IPS-15b (cell line): ENCODE data around the gene MT1E.

ENCODE experiments used
- H3K27me3 ChIP-seq: one replicate; pipeline ENCODE4 v1.6.1; 2013; ENCODE audit warnings: low read length; ENCODE audit not compliant: control insufficient read depth, insufficient read depth
- H3K36me3 ChIP-seq: one replicate; pipeline ENCODE4 v1.6.1; 2013; ENCODE audit warnings: low read length; ENCODE audit not compliant: control insufficient read depth, insufficient read depth
- H3K4me1 ChIP-seq: one replicate; pipeline ENCODE4 v1.6.1; 2013; ENCODE audit warnings: mild to moderate bottlenecking, low read length; ENCODE audit not compliant: control insufficient read depth, insufficient read depth
- H3K4me3 ChIP-seq: one replicate; pipeline ENCODE4 v1.5.1; 2013; ENCODE audit warnings: low read depth, low read length
- H3K9ac ChIP-seq: one replicate; pipeline ENCODE4 v1.6.1; 2013; ENCODE audit warnings: low read depth, mild to moderate bottlenecking, low read length
- H3K9me3 ChIP-seq: one replicate; pipeline ENCODE4 v1.6.1; 2013; ENCODE audit warnings: mild to moderate bottlenecking, low read length; ENCODE audit not compliant: control insufficient read depth, insufficient read depth

The MT1E gene

DNA sequence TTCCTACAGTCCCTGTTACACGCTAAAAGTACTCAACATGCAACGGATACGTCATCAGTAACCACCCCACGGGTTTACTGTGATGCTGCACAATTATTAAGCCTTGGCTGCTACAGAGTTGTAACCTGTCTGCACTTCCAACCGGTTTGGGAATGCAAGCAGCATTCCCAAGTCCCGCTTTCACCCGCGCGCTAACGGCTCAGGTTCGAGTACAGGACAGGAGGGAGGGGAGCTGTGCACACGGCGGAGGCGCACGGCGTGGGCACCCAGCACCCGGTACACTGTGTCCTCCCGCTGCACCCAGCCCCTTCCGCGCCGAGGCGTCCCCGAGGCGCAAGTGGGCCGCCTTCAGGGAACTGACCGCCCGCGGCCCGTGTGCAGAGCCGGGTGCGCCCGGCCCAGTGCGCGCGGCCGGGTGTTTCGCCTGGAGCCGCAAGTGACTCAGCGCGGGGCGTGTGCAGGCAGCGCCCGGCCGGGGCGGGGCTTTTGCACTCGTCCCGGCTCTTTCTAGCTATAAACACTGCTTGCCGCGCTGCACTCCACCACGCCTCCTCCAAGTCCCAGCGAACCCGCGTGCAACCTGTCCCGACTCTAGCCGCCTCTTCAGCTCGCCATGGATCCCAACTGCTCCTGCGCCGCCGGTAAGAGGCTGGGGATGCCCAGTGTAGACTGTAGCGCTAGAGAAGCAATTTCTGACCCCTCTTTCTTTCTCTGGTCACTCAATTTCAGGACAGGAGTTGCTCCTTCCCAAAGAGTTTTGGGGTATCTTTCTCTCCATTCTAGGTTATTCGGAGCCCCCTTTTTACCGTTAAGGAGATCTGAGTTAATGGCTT, 17.3 kb upstream of the MT1E start, which contains the start of gene MT2A:
Gene MT2A (plus strand): TSS at position 542 of the 833 bp plus-strand sequence. CDS start 72 bp downstream, at position 614.
- Histone ChIP-seq H3K27me3 (peaks cover 80% of the 10 kb centered on the region), H3K4me3 (peak within 1 kb of the TSS; percentile 71), H3K9me3 (no peaks in the 10 kb centered on the region), H3K4me1 (peaks cover 9% of the 10 kb centered on the region), H3K36me3 (no peaks in the 10 kb centered on the region), H3K9ac (no peak within 1 kb of the TSS)

DNA sequence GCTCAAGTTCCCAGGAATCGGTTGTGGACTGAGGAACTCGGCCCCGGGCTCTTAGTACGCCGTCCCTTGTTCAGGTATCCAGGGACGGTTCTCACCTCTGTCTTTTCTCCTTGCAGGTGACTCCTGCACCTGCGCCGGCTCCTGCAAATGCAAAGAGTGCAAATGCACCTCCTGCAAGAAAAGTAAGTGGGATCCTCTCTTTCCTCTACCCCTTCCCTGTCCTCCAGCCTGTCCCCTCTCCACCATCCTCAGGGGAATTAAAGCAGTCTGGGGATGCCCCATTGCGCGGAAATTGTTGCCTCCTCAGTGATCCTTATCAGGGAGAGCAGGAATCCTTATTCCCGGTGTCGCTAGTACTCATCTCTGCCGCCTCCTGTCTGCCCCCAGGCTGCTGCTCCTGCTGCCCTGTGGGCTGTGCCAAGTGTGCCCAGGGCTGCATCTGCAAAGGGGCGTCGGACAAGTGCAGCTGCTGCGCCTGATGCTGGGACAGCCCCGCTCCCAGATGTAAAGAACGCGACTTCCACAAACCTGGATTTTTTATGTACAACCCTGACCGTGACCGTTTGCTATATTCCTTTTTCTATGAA, 16.6 kb upstream of the MT1E start:
- H3K27me3 ChIP-seq, result peaks cover 84% of the 10 kb centered on the region
- H3K4me1 ChIP-seq, result peaks cover 9% of the 10 kb centered on the region
- no peak overlapping the region for H3K9ac ChIP-seq

DNA sequence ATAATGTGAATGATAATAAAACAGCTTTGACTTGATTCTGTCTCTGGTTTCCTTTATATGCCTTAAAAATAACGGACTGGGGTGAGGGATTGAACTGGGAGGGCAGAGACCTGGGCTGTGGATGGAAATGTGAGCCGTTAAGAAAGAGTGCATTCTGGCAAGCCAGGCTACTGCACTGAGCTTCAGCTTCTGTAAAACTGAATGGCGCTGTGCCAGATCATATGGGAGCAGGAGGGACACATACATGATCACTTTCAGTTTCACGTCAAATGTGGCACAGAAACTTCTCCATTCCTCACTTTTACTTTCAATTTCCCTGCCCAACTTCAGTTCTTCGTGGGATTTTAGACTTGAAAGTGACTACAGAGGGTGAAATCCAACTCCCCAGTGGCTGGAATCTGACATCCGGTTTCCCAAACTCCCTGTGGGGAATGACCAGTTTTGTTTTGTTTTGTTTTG, 16.1 kb upstream of the MT1E start:
- no peaks in the 10 kb centered on the region for H3K36me3 ChIP-seq
- no peak overlapping the region for H3K9ac ChIP-seq
- H3K4me3 ChIP-seq, result peak overlapping the region; percentile 71
- peaks cover 9% of the 10 kb centered on the region for H3K4me1 ChIP-seq
- H3K27me3 ChIP-seq, result peaks cover 88% of the 10 kb centered on the region
- H3K9me3 ChIP-seq, result no peaks in the 10 kb centered on the region

More for the DNA sequence above, 16.6 kb upstream of the MT1E start:
- no peaks in the 10 kb centered on the region for H3K36me3 ChIP-seq
- no peaks in the 10 kb centered on the region for H3K9me3 ChIP-seq
- H3K4me3 ChIP-seq, result peak overlapping the region; percentile 71

DNA sequence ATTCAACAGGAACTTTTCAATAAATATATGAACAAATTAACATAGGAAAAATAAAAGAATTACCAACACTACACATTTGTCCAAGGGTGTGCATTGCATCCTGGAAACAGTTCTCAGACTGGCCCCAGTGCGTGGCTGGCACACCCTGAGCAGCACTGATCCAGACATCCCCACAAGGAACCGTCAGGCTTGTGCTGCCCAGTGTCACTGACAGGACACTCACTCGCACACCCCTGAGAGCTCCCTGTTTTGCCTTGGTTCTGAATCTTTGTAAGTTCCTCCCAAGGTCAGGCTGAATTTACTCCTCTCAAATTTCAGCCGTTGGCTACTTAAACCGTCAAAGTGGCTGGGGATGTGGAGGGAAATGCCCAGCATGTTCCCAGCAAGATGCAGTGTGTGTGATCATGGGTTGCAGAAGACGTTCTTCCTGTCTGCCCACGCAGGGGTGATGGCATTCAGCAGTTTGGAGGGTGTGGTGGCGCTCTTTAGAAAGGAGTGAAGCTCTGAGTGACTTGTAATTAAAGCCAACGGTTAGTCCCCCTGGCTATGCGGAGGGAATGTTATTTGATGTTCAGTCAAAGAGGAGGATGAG, 15.5 kb upstream of the MT1E start:
- H3K4me3 ChIP-seq, result no peak overlapping the region
- no peaks in the 10 kb centered on the region for H3K9me3 ChIP-seq
- peaks cover 89% of the 10 kb centered on the region for H3K27me3 ChIP-seq
- H3K9ac ChIP-seq, result no peak overlapping the region
- peaks cover 9% of the 10 kb centered on the region for H3K4me1 ChIP-seq
- H3K36me3 ChIP-seq, result no peaks in the 10 kb centered on the region

DNA sequence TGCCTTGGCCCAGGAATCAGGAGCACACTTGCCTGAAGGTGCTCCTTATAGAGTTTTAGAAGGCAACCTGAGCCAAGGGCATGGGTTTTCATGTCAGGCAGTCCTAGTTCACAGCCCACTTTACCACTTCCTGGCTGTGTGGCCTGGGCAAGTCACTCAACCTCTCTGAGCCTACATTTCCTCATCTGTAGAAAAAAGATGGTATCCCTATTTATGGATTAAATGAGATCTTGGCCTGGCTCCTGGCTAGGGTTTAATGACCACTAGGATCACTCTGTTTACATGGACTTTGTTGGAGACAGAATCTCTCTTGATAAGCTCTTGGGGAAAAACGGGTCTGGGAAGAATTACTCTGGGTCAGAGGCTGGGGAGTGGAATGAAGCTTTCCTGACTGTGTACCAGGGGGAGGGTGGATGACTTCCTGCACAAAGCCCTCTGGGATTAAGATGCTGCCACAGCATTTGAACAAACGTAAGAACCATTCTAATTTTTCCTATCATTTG, 14.9 kb upstream of the MT1E start:
- H3K36me3 ChIP-seq, result no peaks in the 10 kb centered on the region
- no peak overlapping the region for H3K4me3 ChIP-seq
- peaks cover 9% of the 10 kb centered on the region for H3K4me1 ChIP-seq
- peaks cover 89% of the 10 kb centered on the region for H3K27me3 ChIP-seq
- no peak overlapping the region for H3K9ac ChIP-seq
- no peaks in the 10 kb centered on the region for H3K9me3 ChIP-seq

DNA sequence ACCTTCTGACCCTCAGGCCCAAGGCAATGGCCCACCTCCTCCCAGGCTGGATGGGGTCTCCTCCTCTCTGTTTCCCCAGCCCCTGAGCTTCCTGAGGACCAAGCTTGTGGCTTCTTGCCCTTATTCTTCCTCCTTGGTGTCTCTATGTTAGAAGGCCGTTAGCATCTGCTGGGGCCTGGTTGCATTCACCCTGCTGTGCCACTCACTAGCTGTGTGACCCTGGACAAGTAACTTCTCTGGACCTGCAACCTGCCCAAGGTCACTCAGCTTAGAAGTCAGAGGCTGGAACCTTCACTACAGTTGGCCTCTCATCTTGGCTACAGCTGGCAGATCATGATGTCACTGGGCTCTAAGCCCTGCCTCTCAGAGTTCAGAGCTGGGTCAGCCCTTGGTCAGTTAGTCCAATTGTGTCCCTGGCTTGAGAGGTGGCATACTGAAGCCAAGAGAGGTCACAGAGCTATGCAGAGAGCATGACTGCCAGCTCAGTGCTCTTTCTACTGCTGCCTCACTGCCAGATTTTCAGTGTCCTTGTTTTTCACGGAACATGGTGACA, 14.2 kb upstream of the MT1E start:
- peaks cover 87% of the 10 kb centered on the region for H3K27me3 ChIP-seq
- H3K9ac ChIP-seq, result no peak overlapping the region
- no peaks in the 10 kb centered on the region for H3K9me3 ChIP-seq
- peaks cover 9% of the 10 kb centered on the region for H3K4me1 ChIP-seq
- H3K36me3 ChIP-seq, result no peaks in the 10 kb centered on the region
- H3K4me3 ChIP-seq, result no peak overlapping the region

DNA sequence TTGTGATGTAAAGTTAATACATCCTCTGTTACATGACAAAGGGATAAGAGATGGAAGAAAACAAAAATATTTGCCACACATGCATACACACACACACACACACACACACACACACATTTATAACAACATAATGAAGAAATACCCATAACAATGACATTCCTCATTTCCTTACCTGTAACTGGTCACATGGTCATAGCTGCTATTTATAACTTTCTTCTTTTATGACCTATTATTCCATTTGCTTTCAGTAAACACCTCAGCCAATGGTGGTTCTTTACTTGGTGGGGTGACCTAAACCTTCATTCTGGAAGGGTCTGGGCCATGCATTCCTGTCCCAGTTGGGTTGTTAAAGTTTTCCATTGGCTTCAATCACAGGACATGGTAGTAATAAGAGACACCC, 11.9 kb upstream of the MT1E start:
- Histone ChIP-seq H3K27me3 (peaks cover 88% of the 10 kb centered on the region), H3K4me1 (peaks cover 15% of the 10 kb centered on the region), H3K9ac (no peak overlapping the region), H3K9me3 (no peaks in the 10 kb centered on the region), H3K4me3 (no peak overlapping the region), H3K36me3 (no peaks in the 10 kb centered on the region)

DNA sequence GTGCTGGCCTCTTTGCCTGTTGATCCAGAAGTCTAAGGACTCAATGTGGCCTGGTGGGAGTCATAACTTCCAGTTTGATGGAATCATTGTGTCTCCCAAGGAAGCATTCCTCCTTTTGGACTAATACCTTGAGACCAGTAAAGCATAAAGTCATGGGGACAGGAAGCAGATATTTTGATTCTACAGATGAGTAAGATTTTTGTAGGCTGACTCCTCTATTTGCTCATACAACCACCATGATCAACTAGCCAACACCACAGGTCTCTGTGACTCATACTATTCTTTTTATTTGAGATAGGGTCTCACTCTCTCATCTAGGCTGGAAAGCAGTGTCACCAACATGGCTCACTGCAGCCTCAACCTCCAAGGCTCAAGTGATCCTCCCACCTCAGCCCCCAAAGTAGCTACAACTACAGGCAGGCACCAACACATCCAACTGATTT, 11.0 kb upstream of the MT1E start:
- no peaks in the 10 kb centered on the region for H3K36me3 ChIP-seq
- peaks cover 11% of the 10 kb centered on the region for H3K4me1 ChIP-seq
- H3K4me3 ChIP-seq, result no peak overlapping the region
- no peaks in the 10 kb centered on the region for H3K9me3 ChIP-seq
- H3K27me3 ChIP-seq, result peaks cover 88% of the 10 kb centered on the region
- no peak overlapping the region for H3K9ac ChIP-seq

DNA sequence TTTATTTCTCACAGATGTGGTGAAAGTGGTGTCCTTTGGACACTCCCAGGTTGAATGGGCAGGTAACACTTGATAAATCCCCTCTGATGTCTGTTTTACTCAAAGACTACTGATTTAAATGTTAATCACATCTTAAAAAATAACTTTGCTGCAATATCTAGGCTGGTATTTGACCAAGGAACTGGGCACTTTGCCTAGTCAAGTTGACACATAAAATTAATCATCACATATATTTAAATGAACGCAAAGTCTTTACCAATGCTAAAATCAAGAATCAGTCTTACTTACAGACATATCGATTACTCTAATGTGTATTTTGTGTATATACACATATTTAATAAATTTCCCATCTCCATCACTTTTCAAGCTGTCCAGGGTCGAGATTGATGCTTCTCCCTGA, 10.2 kb upstream of the MT1E start:
- H3K4me1 ChIP-seq, result peaks cover 9% of the 10 kb centered on the region
- H3K36me3 ChIP-seq, result no peaks in the 10 kb centered on the region
- H3K4me3 ChIP-seq, result no peak overlapping the region
- H3K27me3 ChIP-seq, result peaks cover 88% of the 10 kb centered on the region
- H3K9me3 ChIP-seq, result no peaks in the 10 kb centered on the region
- H3K9ac ChIP-seq, result no peak overlapping the region

DNA sequence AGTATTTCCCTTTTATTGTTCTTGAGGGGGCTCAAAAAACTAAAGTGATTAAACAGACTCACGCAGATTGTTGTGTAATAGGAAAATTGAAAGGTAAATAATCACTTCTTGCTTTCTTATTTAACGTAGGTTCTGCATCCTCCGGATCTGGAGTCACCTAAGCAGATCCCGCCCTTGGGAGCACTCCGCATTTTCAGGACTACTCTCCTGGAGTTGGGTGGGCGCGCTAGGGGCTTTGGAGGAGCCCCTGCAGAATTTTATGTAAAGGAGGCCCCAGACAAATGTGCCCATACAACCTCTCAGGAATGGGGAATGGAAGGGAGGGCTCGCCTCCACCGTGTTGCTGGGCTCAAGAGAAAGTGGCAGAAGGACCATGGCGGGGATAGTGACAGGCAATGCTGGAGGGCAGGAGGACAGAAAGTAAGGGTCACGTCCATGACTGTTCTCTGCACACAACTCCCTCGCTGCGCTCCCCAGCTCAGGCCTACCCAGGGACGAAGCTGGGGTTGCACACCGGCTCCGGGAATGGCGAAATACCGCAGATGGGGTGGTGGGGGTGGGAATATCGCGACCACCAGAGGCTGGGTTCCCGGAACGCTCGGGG, 8.9 kb upstream of the MT1E start:
- H3K36me3 ChIP-seq, result no peaks in the 10 kb centered on the region
- H3K9me3 ChIP-seq, result no peaks in the 10 kb centered on the region
- peaks cover 12% of the 10 kb centered on the region for H3K4me1 ChIP-seq
- no peak overlapping the region for H3K9ac ChIP-seq
- H3K4me3 ChIP-seq, result peak overlapping the region; percentile 67
- peaks cover 81% of the 10 kb centered on the region for H3K27me3 ChIP-seq
